T-helper 17 cell (primary cell): ENCODE data around the gene CERS2. TPM values are rescaled to one million over a fixed set of nuclear protein-coding genes. Genes with fewer than 3 reads are reported as not detected.

ENCODE experiments used
- ATAC-seq: fragments of 150-1000 bp; cut with Tn5 transposase; 2 replicates; pipeline ENCODE4 v1.10.0; 2021; ENCODE audit warnings: mild to moderate bottlenecking, moderate library complexity
- DNase-seq, 3 donors: peaks; one replicate each; pipeline versions ENCODE4 v3.0.0 to v3.0.0-alpha.2; 2020 to 2021
- H3K9me3 ChIP-seq: one replicate; pipeline ENCODE4 v1.7.0; 2013; ENCODE audit warnings: low read length, mild to moderate bottlenecking; ENCODE audit not compliant: control insufficient read depth, poor library complexity, severe bottlenecking
- H3K27ac Mint-ChIP-seq: one replicate; pipeline ENCODE4 v1.8.0; 2022; ENCODE audit warnings: mild to moderate bottlenecking, moderate library complexity, mixed read lengths
- H3K27me3 Mint-ChIP-seq: one replicate; pipeline ENCODE4 v1.8.0; 2022; ENCODE audit warnings: mixed read lengths
- H3K36me3 Mint-ChIP-seq: one replicate; pipeline ENCODE4 v1.8.0; 2022; ENCODE audit warnings: low read depth, mixed read lengths
- H3K4me1 Mint-ChIP-seq: one replicate; pipeline ENCODE4 v1.8.0; 2022; ENCODE audit warnings: mild to moderate bottlenecking, mixed read lengths
- H3K4me3 Mint-ChIP-seq: one replicate; pipeline ENCODE4 v1.8.0; 2022; ENCODE audit warnings: mild to moderate bottlenecking, moderate library complexity, mixed read lengths
- total RNA-seq, 4 donors: library from RNA in 2 of 4; stranded (reverse) in 2 of 4; gene quantifications; one replicate each; pipeline ENCODE4 v1.2.3 and lab custom pipeline; 2022 to 2026

CERS2 gene, protein sequence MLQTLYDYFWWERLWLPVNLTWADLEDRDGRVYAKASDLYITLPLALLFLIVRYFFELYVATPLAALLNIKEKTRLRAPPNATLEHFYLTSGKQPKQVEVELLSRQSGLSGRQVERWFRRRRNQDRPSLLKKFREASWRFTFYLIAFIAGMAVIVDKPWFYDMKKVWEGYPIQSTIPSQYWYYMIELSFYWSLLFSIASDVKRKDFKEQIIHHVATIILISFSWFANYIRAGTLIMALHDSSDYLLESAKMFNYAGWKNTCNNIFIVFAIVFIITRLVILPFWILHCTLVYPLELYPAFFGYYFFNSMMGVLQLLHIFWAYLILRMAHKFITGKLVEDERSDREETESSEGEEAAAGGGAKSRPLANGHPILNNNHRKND
- 100 to 1,000 TPM; 108 to 142 TPM for total RNA-seq
- 98.4 to 182 reads per million in 2 donors for total RNA-seq (lab: John Stamatoyannopoulos, UW)

DNA sequence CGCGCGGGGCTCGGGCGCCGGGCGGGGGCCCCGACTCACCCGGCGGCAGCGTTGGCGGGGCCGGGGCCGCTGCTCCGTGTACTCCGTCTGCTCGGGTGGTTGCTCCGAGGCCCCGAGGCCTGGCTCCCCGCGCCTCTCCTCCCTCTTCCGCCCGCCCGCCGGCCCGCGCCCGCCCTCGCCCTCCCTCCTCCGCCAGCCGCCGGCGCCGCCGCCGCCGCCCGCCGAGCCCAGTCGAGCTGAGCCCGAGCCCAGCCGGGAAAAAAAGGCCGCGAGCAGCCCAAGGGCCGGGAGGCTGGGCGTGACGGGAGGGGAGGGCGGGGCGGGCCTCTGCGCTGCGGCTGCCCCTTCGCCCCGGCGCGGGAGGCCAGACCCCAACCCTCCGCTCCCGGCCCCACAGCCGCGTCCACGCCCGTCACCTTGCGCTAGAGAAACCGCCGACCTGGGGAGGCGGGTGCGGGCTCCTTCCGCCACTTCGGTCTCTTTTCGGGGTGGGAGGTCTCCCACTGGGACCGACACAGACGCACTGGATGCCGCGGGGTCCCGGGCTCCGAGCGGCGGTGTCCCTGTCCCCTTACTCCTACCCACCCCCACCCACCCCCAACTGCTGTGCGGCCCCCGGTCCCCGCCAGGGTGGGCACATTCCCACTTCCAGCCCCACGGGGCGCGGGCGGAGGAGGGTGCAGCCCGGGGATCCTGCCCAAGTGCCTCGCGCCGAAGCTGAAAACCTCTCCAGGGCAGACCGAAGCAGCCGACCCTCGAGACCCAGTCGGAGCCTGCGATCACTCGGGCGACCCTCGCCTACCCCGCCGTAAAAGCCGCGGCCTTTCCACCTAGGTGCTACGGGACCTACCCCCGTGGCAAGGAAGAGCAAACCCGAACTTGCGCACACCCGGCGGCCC, at the start of gene CERS2:
Gene CERS2, minus strand, starts transcription at position 256 of the 899 bp plus-strand sequence. CDS start 5,745 bp downstream, outside the sequence.
- Mint-ChIP-seq H3K4me3 (peak within 1 kb of the TSS; percentile 90), H3K27me3 (no peaks in the 10 kb centered on the region), H3K36me3 (no peaks in the 10 kb centered on the region), H3K27ac (peak within 1 kb of the TSS; percentile 88), H3K4me1 (peaks cover 56% of the 10 kb centered on the region)
- H3K9me3 ChIP-seq: no peaks in the 10 kb centered on the region
- ATAC-seq: peak; percentile 77
- DNase-seq: peak; percentile 72 to 79 (median 74)

DNA sequence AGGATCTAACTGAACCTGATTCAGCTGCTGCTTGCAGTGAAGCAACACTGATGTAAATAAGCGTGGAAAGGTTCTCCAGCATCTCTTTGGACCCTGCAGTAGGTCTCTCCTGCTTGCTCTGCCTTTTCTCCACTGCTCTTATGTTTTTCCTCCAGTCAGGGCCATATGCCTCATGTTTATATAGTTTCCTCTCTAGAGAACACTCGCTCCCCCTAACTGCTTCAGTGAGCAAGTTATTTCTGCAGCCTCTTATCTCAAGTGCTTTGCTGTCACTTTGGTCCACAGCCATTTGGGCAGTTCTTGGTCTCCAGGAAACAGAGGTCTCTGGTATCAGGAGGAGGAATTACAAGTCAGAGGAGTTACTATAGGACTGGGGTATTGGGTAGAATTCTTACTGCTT, 38.9 kb upstream of the CERS2 start:
- no peak for ATAC-seq
- Mint-ChIP-seq H3K4me1 (peaks cover 21% of the 10 kb centered on the region), H3K4me3 (no peak overlapping the region), H3K27me3 (no peaks in the 10 kb centered on the region), H3K36me3 (no peaks in the 10 kb centered on the region), H3K27ac (no peak overlapping the region)
- no peaks in the 10 kb centered on the region for H3K9me3 ChIP-seq
- no peak for DNase-seq

DNA sequence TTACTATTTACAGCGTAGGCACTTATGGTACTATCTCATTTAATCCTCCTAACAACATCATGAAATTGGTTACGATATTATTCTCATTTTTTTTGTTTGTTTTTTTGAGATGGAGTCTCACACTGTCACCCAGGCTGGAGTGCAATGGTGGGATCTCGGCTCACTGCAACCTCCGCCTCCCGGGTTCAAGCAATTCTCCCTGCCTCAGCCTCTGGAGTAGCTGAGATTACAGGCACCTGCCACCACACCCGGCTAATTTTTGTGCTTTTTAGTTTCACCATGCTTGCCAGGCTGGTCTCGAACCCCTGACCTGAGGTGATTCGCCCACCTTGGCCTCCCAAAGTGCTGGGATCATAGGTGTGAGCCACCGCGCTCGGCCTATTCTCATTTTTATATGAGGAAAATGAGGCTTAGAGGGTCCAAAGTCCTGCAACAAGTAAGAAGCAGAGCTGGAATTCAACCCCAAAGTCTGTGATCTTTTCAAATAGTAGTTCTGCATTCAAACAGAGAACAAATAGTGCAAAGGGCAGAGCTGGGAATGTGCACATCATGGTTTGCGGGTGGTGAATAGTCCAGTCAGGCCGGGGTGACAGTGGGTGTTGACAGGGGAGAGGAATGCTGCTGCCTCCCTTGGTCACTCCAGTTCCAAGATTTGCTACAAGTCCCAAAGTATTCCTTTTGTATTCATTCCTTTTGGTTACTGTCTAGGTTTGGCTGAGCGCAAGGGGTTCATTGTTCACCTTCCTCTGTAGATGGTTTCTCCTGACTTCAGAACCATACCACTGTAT, 38.2 kb upstream of the CERS2 start:
- Mint-ChIP-seq H3K27me3 (no peaks in the 10 kb centered on the region), H3K4me3 (no peak overlapping the region), H3K4me1 (peaks cover 25% of the 10 kb centered on the region), H3K36me3 (no peaks in the 10 kb centered on the region), H3K27ac (peak overlapping the region; percentile 51)
- no peaks in the 10 kb centered on the region for H3K9me3 ChIP-seq
- no peak for DNase-seq
- ATAC-seq: no peak

DNA sequence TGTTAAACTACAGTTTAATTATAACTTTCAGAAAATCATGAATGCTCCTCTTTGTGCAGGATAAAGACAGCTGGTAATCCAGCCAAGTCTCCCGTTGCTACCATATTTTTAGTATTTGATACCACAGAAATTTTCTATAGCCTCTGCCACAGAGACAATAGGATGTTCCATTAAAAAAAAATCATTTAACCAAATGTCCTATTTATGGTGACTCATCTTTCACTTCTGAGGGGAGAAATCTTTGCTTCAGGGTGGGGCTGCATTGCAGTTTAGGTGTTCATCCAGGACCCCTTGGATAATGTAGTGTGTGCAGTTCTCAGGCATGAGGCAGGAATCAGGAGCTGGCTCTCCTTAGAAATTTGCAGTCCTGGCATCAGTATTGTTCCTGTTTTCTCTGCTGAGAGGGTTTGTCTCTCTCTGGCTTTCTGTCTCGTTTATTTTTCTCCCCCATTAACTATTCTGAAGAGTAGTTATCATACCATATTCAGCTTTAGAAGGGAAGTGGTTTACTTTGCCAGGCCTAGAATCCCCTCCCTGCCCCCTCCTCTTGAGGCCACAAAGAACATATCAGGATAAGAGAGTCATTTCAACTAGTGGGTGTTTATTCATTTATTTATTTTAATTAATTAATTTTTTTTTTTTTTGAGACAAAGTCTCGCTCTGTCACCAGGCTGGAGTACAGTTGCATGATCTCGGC, 36.7 kb upstream of the CERS2 start:
- Mint-ChIP-seq H3K4me3 (no peak overlapping the region), H3K4me1 (peaks cover 39% of the 10 kb centered on the region), H3K27ac (no peak overlapping the region), H3K36me3 (no peaks in the 10 kb centered on the region), H3K27me3 (no peaks in the 10 kb centered on the region)
- H3K9me3 ChIP-seq: no peaks in the 10 kb centered on the region
- no peak for DNase-seq
- ATAC-seq: no peak

DNA sequence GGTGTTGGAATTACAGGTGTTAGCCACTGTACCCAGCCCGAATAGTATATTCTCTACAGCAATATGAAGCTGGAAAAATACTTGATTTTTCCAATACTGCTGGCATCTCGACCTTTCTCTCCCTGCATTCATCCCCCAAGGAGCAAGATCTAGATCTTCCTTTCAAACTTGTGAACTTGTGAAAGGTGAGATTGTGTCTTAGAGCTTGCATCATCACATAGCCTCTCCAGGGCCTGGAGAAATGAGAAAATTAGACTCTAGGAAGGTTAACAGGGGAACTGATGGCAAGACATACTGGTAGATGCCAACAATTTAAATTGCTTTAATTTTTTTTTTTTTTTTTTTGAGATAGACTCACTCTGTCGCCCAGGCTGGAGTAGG, 35.7 kb upstream of the CERS2 start:
- Mint-ChIP-seq H3K4me3 (no peak overlapping the region), H3K36me3 (no peaks in the 10 kb centered on the region), H3K27ac (peak overlapping the region; percentile 99), H3K27me3 (no peaks in the 10 kb centered on the region), H3K4me1 (peaks cover 48% of the 10 kb centered on the region)
- ATAC-seq (no peak), DNase-seq (no peak)
- no peaks in the 10 kb centered on the region for H3K9me3 ChIP-seq

DNA sequence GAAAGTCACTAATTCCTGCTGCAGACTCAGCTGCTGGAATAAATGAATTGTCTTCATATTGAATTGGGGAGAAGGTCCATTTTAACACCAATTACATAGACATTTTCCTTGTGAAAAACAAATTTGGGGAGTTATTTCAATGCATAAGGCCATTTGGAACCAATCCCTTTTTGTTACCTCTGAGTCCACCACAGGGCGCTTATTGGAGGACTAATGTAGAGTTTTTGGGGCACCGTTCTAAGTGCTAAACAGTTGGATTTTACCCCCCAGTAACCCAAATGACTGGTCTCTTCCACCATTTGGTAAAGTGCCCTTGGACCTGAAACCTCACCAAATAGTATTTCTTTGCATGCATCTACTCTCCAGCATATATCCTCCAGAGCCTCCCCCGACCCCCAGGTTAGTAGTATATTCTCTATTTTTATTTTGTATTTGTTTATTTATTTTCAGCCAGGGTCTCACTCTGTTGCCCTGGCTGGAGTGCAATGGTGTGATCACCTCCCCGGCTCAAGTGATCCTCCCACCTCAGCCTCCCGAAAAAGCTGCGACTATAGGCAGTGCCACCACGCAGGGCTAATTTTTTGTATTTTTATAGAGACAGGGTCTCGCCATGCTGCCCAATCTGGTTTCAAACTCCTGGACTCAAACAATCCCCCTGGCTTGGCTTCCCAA, 35.2 kb upstream of the CERS2 start:
- Mint-ChIP-seq H3K4me1 (peaks cover 48% of the 10 kb centered on the region), H3K27ac (peak overlapping the region; percentile 99), H3K4me3 (peak overlapping the region; percentile 98), H3K27me3 (no peaks in the 10 kb centered on the region), H3K36me3 (no peaks in the 10 kb centered on the region)
- H3K9me3 ChIP-seq: no peaks in the 10 kb centered on the region
- DNase-seq: no peak
- no peak for ATAC-seq

DNA sequence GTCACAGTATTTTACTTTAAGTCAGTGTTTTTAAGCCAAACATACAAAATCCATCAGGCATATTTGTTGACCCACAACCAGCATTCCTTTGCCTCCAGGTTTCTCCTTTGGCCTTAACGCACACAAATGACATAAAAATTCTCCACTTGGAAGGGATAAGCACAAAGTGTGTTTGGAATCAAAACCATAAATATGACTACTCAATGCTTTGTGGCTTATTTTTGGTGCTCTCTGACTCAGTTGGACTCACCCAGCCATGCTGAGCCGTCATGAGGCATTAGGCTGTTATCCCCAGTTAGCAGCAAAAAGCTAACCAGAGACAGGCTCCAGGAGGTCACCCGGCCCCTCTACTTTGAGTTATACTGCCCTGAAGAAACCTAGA, 34.6 kb upstream of the CERS2 start:
- H3K36me3 Mint-ChIP-seq: no peaks in the 10 kb centered on the region
- no peak for ATAC-seq
- H3K4me1 Mint-ChIP-seq: peaks cover 51% of the 10 kb centered on the region
- H3K27ac Mint-ChIP-seq: peak overlapping the region; percentile 99
- no peaks in the 10 kb centered on the region for H3K9me3 ChIP-seq
- peak overlapping the region; percentile 98 for H3K4me3 Mint-ChIP-seq
- no peaks in the 10 kb centered on the region for H3K27me3 Mint-ChIP-seq
- no peak for DNase-seq

DNA sequence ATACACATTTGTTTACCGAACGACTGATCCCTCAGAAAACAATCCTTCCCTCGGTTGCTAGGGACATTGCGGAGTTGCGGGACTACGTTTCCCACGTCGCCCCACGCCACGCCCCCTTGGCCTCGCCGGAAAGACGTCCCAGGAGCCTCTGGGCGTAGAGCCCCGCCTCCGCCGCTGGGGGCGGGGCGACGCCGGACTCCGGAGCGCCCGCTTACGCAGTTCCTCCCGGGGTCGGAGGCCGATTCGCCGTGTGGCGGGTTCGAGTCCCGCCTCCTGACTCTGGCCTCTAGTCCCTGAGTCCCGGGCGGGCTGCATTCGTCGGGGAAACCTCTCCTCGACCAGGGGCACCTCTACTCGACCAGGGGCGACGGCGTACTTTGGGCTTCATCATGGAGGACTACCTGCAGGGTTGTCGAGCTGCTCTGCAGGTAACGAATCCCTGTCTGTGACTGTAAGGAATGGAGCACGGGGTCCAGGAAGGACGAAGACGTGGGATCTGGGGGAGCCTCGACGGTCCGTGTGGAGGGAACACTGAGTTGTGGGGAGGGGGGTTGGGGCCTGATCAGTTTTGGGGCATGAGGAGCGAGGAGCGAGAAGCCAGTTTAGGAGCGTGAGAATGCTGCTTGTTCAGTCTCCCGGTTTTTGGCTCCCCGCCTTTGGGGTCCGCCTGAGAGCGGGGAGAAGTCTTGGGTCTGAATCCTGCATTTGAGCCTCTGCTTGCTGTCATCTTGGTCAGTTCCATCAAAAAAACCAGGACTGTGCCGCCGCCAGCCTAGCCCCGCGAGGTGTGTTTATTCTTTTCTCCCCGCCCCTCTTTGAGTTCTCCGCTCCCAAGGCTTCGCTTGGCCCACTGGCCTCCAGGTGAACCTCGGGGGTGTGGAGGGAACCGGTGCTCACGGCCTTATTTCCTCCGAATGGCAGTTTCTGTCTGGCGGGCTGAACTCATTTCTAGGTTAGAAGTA, 33.9 kb upstream of the CERS2 start, which contains the start of gene PRUNE1:
Gene PRUNE1, plus strand, starts transcription at position 206 of the 962 bp plus-strand sequence. Its CDS starts 184 bp downstream, at position 390.
- no peaks in the 10 kb centered on the region for H3K36me3 Mint-ChIP-seq
- no peaks in the 10 kb centered on the region for H3K9me3 ChIP-seq
- H3K4me3 Mint-ChIP-seq: peak within 1 kb of the TSS; percentile 98
- no peaks in the 10 kb centered on the region for H3K27me3 Mint-ChIP-seq
- peak; percentile 88 for ATAC-seq
- peaks cover 53% of the 10 kb centered on the region for H3K4me1 Mint-ChIP-seq
- DNase-seq: peak; percentile 95 to 98 (median 97)
- H3K27ac Mint-ChIP-seq: peak within 1 kb of the TSS; percentile 99

DNA sequence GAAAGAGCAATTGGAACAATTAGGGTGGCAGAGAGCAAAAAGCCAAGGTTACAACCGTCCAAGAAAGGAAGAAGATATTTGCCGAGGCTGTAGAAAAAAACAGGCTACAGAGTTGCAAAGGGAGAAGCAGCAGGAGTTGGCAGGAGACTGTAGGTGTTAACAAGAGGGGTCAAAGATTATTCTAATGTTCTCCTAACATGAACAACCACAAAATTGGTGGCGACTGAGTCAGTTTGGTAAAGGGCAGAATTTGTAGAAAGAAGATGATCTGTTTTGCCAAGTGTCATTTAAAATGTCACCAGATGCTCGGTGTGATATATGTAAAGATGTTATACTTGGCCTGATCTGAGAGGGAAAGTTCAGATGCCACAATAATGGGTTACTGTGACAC, 33.2 kb upstream of the CERS2 start:
- Mint-ChIP-seq H3K27me3 (no peaks in the 10 kb centered on the region), H3K36me3 (no peaks in the 10 kb centered on the region), H3K4me1 (peaks cover 55% of the 10 kb centered on the region), H3K4me3 (peak overlapping the region; percentile 98), H3K27ac (peak overlapping the region; percentile 99)
- DNase-seq (no peak), ATAC-seq (peak; percentile 6)
- no peaks in the 10 kb centered on the region for H3K9me3 ChIP-seq

DNA sequence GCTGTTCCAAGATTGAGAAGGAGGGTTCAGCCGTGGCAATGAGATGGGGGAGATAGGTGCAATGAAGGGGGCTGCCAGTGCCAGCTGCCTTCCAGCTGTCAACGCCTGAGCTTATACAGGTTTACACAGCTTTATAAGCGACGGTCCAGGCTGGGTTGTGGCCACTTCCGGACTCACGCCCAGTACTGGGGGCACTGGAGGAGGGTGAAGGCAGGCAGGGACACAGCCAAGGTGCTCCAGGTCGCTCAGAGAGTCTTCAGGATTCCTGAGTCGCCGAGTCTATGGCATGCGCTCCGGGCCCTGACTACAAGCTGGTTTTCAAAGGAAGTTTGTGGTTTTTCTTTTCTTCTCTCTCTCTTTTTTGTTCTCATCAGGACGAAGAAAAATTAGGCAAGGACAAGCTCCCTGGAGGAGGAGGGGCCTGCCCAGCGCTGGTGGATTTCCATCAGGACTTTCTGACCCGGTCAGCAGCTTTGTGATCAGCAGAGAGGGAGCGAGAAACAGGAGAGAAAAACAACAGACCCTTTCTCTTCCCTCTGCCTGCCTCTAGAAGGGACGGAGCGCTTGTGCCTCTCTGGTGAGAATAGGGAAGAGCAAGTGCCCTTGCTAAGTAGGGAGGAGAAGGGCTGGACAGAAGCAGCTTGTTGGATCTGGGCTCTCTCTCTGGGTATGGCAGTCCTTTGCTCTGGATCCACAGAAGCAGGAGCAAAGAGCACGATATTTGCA, 31.9 kb upstream of the CERS2 start, which contains the start of gene MINDY1:
Gene MINDY1, minus strand, starts transcription at position 576 of the 726 bp plus-strand sequence. CDS start 4,285 bp downstream, outside the sequence.
- peaks cover 62% of the 10 kb centered on the region for H3K4me1 Mint-ChIP-seq
- peak within 1 kb of the TSS; percentile 98 for H3K4me3 Mint-ChIP-seq
- no peaks in the 10 kb centered on the region for H3K27me3 Mint-ChIP-seq
- peaks cover 4% of the 10 kb centered on the region for H3K36me3 Mint-ChIP-seq
- no peak for DNase-seq
- H3K9me3 ChIP-seq: no peaks in the 10 kb centered on the region
- no peak for ATAC-seq
- H3K27ac Mint-ChIP-seq: peak within 1 kb of the TSS; percentile 99
